ENCODE data around the gene PASK. TPM values are rescaled to one million over a fixed set of nuclear protein-coding genes. Genes with fewer than 3 reads are reported as not detected.

Gene PASK
- total RNA-seq, 2 experiments from 2014 or later, result 71.3 to 74.8 TPM

DNA sequence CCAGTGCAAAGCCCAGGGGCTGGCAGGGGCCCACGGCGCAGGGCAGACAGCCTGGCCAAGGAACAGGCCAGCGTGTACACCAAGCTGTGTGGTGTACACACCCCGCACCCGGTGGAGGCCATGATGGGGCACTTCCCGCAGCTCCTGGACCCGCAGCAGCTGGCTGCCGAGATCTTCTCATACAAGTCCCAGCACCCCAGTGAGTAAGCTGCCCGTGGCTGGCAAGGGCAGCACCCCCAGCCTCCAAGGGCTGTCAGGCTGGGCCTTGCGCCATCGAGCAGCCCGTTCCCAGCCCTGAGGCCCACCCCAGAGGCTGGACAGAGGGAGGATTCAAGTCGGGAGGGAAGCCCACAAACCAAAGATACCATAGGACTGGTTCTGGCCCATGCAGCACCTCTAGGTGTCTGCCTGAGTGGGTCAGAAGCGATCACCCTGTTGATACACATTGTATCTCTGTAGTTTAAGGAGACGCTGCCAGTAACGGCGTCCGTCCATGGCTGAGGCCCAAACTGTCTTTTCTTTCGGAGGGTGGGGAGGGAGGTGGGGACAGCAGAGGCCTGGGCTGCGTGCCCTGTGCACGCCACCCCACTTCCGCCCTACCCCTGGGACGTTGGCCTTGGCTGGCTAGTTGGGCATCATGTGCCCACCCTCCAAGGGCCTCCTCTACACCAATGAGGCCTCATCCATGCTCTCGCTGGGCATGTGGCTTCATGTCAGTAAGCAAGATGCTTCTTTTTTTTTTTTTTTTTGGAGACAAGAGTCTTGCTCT is 30.4 kb downstream of the PASK start:
- Mint-ChIP-seq H3K36me3 (ENCODE audit: low read depth) (peaks cover 45% of the 10 kb centered on the region), H3K9me3 (peaks cover 3% of the 10 kb centered on the region), H3K4me3 (no peak overlapping the region), H3K27me3 (no peaks in the 10 kb centered on the region), H3K27ac (no peak overlapping the region), H3K4me1 (ENCODE audit: low read depth) (peaks cover 13% of the 10 kb centered on the region)
- TF ChIP-seq, protein P1, sequence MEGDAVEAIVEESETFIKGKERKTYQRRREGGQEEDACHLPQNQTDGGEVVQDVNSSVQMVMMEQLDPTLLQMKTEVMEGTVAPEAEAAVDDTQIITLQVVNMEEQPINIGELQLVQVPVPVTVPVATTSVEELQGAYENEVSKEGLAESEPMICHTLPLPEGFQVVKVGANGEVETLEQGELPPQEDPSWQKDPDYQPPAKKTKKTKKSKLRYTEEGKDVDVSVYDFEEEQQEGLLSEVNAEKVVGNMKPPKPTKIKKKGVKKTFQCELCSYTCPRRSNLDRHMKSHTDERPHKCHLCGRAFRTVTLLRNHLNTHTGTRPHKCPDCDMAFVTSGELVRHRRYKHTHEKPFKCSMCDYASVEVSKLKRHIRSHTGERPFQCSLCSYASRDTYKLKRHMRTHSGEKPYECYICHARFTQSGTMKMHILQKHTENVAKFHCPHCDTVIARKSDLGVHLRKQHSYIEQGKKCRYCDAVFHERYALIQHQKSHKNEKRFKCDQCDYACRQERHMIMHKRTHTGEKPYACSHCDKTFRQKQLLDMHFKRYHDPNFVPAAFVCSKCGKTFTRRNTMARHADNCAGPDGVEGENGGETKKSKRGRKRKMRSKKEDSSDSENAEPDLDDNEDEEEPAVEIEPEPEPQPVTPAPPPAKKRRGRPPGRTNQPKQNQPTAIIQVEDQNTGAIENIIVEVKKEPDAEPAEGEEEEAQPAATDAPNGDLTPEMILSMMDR (IDR thresholded peaks at IDR 0.05), result no peak
- no peak for ATAC-seq
- CTCF ChIA-PET, result interaction anchor here (1.7 kb wide), 1 partner anchor 31 kb away, joined by 4 read pairs; the partner anchor contains the start of gene PASK
- POLR2A ChIA-PET, result no interaction called here
- DNase-seq, result no peak
- intact Hi-C loops (cut with micrococcal nuclease), result no loop called here

DNA sequence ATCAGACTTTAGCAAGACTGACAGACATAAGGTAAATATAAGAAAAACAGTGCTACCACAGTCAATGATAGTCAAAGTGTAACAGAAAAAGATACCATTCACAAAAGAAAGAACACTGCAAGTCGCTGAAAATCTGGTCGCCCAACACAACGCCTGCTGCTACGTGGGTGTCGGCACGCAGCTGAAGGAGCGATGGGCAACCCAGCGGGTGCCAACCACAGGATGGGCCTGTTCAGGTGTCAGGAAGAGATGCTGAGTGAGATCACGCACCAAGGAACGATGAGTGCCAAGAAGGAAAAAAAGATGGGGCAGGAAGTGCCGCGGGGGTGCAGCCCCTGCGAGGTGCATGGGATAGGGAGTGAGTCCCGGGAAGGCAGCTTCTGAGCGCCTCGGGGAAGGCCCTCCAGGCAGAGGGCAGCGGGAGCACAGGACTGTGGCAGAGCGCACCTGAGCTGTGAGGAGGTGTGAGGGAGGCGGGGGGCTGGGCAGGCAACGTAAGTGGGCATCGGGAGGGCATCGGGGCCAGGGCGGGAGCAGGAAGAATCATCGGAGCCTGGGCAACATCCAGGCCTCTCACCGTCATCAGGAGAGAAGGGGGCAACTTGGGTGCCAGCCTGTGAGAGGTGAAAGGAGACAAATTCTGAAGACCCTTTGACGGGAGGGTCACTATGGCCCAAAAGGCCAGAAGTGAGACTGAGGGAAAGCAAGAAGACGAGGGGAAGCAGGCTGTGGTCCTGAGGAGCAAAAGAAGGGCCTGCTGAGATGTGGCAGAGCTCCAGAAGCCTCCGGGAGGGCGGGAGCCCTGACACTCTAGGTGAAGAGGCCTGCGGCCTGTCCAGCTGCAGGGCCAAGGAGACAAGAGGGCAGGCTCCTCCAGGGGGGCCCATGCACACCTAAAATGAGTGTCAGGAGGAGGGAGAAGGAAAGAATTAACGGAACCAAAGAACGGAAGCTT is 32.4 kb downstream of the PASK start:
- intact Hi-C loops (cut with micrococcal nuclease), result no loop called here
- ChIA-PET CTCF (no interaction called here), POLR2A (interaction anchor here (0.5 to 0.9 kb wide), 2 partner anchors 10 to 1108 kb away, joined by 3 read pairs; no protein-coding TSS in a partner anchor)
- ATAC-seq, result no peak
- Mint-ChIP-seq H3K9me3 (peaks cover 3% of the 10 kb centered on the region), H3K36me3 (ENCODE audit: low read depth) (peaks cover 44% of the 10 kb centered on the region), H3K27ac (no peak overlapping the region), H3K4me3 (no peak overlapping the region), H3K27me3 (no peaks in the 10 kb centered on the region), H3K4me1 (ENCODE audit: low read depth) (peaks cover 23% of the 10 kb centered on the region)
- TF ChIP-seq, protein P1 (IDR thresholded peaks at IDR 0.05), result no peak
- no peak for DNase-seq

GRCh38 chr2:241115361-241115760 is 33.9 kb downstream of the PASK start:
- POLR2A ChIA-PET, result interaction anchor here (0.9 kb wide), 1 partner anchor 13 kb away, joined by 3 read pairs; the partner anchor contains the start of gene MTERF4
- no peak overlapping the region for H3K4me3 Mint-ChIP-seq
- H3K9me3 Mint-ChIP-seq, result no peaks in the 10 kb centered on the region
- ATAC-seq, result no peak
- peaks cover 40% of the 10 kb centered on the region for H3K36me3 Mint-ChIP-seq (ENCODE audit: low read depth)
- CTCF ChIA-PET, result interaction anchor here (1.1 kb wide), 1 partner anchor 9 kb away, joined by 3 read pairs; no protein-coding TSS in a partner anchor
- no peaks in the 10 kb centered on the region for H3K27me3 Mint-ChIP-seq
- H3K27ac Mint-ChIP-seq, result no peak overlapping the region
- intact Hi-C loops (cut with micrococcal nuclease), result no loop called here
- H3K4me1 Mint-ChIP-seq (ENCODE audit: low read depth), result peaks cover 20% of the 10 kb centered on the region
- DNase-seq, result no peak
- TF ChIP-seq, protein P1 (IDR thresholded peaks at IDR 0.05), result no peak

- CTCF ChIA-PET, result interaction anchor here (1.1 kb wide), 1 partner anchor 10 kb away, joined by 3 read pairs; no protein-coding TSS in a partner anchor
Measured at GRCh38 chr2:241114836-241115235, 34.4 kb downstream of the PASK start.

More at GRCh38 chr2:241114836-241115235, 34.4 kb downstream of the PASK start:
- POLR2A ChIA-PET, result interaction anchor here (0.9 kb wide), 1 partner anchor 13 kb away, joined by 3 read pairs; the partner anchor contains the start of gene MTERF4
- no peak for ATAC-seq
- TF ChIP-seq, protein P1 (IDR thresholded peaks at IDR 0.05), result no peak
- Mint-ChIP-seq H3K27me3 (no peaks in the 10 kb centered on the region), H3K4me1 (ENCODE audit: low read depth) (peaks cover 23% of the 10 kb centered on the region), H3K4me3 (no peak overlapping the region), H3K27ac (no peak overlapping the region), H3K9me3 (no peaks in the 10 kb centered on the region), H3K36me3 (ENCODE audit: low read depth) (peaks cover 37% of the 10 kb centered on the region)
- intact Hi-C loops (cut with micrococcal nuclease), result no loop called here
- DNase-seq, result no peak

All from activated CD8-positive, alpha-beta T cell treated with anti-CD3 and anti-CD28 coated beads for 36 hours (primary cell).